Pulmonary artery endothelial cell (primary cell): ENCODE results near the gene TPBG. TPM values are rescaled to one million over a fixed set of nuclear protein-coding genes. Genes with fewer than 3 reads are reported as not detected.

Source experiments
- DNase-seq: peaks from one replicate; pipeline ENCODE4 v3.0.0-alpha.2; 2011; ENCODE audit warnings: low read depth, low spot score
- total RNA-seq: library from RNA; depleted of rRNA; stranded (reverse); fragments of >200 nt; gene quantifications from 2 replicates; pipeline ENCODE4 v1.2.3, GENCODE V29; 2014

The TPBG gene, protein sequence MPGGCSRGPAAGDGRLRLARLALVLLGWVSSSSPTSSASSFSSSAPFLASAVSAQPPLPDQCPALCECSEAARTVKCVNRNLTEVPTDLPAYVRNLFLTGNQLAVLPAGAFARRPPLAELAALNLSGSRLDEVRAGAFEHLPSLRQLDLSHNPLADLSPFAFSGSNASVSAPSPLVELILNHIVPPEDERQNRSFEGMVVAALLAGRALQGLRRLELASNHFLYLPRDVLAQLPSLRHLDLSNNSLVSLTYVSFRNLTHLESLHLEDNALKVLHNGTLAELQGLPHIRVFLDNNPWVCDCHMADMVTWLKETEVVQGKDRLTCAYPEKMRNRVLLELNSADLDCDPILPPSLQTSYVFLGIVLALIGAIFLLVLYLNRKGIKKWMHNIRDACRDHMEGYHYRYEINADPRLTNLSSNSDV
- total RNA-seq, result 9.0 and 11.4 TPM in 2 replicates

DNA sequence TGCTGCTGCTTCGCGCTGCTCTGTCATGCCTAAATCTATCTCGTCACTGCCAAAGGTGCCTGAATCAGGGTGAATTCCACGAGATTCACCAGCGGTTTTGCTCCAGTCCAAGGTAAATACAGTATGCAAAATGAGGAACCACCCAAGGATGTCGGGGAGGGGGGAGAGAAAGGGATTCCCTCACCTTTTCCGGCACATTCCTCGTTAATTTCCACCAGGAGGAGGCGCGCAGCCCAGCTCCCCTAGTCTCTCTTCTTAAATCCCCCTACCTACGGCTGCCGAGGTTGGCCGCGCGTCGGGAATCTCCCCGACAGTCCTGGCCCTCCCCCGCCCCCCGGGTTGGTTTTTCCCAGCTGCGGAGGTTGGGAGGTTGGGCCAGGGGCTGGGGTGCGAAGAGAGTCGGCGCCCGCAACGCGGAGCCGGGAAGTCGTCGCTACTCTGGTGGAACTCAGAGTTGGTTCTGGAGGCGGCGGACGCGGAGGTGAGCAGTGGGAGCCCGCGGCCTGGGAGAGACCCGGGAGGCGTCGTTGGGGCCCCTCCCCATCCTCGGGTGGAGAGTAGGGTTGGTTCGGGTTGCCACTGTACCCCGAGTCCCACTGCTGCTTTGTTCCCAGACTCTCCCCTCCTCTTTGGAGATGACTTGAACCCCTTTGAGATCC, at the start of gene TPBG:
Gene TPBG, plus strand, starts transcription at position 390 of the 659 bp plus-strand sequence. CDS start 1,145 bp downstream, outside the sequence.
- DNase-seq, result no peak

DNA sequence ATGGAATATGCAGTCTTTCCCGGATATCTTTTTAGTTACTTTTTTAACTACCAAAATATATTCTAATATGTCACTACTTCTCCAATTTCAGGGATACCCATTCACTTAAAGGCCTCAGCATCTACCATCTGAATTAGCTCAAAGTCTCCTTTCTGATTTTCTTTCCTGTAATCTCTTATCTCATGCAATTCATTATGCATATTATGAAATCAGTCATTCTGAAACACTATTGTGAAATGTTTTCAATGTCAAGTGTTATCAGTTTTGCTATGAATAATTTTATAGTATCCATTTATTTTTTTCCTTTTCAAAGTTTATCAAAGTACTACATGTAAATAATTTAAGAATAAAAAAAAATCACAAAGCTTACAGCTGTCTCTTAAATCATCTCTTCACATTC, 41.2 kb upstream of the TPBG start:
- DNase-seq, result no peak

DNA sequence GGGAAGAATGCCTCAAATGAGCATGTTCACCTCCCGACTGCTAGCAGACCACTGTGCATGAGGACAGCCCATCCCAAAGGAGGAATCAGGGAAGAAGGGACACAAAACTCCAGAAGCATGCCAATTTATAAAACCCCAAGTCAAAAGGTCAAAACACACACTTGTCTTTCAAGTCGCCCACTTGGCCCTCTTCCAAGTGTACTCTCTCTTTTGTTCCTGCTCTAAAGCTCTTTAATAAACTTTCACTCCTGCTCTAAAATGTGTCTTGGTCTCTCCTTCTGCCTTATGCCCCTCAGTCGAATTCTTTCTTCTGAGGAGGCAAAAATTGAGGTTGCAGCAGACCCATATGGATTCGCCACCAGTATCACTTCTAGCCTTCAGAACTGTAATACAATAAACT, 33.9 kb upstream of the TPBG start:
- no peak for DNase-seq

DNA sequence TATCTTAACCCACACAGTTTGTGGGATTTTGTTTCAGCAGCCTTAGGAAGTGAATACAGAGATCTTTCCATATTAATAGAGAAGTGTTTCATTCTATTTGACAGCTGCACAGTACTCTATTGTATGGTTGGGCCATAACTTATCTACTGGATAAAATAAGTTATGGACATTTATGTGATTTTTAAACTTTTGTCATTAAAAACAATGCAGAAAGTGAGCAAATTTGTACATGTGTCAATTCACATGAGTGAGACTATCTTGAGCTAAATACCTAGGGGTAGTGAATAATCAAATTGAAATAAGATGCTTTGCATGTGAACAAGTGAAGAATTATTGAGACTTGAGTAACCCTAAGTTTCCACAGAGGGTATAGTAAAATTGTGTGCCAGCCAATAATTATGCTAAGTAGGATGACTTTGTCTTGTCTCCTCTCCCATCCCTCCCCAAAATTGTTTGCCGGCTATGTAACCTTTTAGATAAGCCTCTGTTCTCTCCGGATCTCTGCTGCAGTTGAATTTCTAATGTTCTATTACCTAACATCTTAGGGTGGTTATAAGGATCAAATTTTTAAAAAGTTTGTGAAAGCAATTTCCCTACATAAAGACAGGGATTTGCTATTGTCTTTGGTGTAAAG, 33.3 kb upstream of the TPBG start:
- DNase-seq, result no peak

DNA sequence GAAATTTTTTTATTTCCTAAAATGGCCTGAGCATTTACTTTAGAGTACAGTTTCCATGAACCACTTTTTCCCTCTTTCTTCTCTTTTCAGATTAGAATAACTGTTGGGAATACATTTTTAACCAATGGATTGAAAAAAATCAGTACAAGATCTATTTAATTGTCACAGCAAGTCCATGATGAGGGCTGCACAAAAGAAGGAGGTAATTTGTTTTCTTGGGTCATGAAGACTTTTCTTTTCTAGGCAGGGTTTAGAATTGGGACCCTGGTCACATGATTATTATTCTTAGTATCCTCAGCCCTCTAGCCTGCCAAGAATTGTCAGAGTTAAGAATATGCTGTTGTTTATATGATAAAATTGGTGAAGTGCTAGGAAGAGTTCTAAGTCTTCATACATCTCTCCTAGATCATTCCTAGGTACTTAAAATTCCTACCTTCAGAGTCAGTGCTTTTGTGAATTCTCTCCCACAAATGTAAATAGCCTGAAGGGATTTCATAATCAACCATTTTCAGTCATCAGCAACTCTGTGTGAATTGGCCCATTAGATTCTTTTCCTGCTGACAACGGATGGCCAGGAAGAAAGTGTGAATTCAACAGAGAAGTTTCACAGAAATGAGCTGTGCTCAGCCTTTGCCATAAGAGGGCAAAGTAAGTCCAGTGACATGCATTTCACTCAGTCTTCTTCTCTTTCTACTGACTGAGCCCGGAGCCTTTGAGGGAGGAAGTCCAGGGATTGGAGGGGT, 32.4 kb upstream of the TPBG start:
- no peak for DNase-seq

DNA sequence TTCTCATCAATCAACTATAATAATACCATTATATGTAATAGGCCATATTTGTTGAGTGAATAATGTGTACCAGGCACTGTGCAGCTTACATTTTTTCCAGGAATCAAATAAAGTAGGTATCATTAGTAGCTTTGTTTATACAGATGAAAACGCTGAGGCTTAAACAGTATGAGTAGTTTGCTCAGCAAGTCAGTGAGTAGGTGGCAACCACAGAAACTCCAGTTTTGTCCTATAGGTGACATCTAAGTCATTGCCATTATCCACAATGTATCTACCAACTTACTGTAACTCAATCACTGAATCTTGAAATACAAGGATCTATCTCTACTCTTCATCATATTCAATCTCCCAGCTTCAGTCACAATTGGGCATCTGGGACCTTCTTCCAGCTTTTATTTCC, 29.8 kb upstream of the TPBG start:
- DNase-seq, result no peak

DNA sequence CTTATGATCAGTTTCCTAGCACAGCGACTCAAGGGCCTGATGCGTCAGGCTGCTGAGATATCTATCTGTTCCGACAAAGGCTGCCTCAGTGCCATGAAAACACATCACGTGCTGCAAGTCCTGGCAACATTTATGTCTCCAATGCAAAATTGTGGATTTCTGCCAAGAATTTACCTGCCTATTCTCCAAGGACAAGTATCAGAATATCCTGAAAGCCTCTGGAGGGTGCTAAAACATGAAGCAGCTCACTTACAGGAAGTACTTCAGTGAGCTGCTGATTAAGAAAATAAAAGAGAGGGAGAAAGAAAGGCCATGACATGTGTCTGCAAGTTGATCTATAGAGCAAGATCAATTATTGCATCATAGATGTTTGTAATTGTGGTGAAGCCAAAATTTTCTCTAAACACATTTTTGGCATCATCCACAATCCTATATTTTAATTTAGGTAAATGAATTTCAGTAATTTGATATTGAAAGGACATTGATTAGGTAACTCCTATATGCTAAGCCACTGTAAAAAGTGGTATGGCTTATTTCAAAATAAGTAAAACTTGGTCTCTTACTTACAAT, 25.8 kb upstream of the TPBG start:
- no peak for DNase-seq

DNA sequence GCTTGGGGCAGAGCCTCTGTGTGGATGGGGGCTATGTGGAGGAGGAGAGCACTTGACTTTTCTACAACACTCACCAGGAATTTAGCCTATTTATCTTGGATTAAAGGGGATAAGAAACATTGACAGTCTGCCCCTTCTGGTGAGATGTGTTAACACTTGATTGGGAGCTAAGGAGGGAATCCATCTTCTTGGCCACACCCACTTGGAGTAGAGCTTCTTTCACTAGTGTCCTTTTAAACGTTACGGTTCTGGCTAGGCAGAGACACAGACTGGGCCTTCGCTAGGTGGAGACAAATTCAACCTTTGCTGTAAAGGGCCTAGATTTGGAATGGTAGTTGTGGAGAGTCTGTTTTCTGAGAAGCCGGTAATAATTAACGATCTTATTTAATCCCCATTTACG, 15.5 kb upstream of the TPBG start:
- no peak for DNase-seq

DNA sequence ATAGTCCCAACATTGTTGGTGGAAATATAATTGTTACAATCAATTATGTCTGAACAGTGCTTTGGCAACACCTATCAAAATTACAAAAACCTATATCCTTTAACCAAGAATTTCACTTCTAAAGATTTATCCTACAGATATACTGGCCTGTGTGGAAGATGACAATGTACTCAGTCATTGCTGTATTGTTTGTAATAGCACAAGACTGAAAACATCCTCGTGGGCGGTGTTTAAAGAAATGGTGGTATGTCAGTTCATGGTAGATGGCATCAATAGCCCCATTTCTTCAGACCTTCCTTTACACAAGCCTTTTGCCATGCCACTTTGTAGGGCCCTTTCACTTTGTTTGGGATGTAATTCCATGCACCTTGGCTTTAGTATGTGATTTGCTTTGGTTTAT, 9.8 kb upstream of the TPBG start:
- no peak for DNase-seq

DNA sequence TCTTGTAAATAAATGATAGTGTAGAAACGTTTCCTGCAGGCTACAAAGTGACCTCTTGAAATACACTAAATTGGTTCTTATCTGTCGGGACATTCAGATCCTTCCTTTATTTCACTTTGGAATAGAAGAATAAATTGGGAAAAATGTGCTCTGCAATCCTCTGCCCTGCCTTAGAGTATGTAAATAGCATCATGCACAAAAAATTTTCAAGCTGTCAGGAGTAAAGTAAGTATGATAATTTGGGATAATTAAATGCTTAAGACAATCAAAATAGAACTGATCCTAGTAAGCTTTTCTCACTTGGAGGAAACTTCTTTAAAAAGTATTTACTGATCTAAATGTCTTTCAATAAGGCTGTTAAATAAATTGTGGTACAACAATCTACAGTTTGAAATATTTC, 3.1 kb upstream of the TPBG start:
- DNase-seq, result no peak

DNA sequence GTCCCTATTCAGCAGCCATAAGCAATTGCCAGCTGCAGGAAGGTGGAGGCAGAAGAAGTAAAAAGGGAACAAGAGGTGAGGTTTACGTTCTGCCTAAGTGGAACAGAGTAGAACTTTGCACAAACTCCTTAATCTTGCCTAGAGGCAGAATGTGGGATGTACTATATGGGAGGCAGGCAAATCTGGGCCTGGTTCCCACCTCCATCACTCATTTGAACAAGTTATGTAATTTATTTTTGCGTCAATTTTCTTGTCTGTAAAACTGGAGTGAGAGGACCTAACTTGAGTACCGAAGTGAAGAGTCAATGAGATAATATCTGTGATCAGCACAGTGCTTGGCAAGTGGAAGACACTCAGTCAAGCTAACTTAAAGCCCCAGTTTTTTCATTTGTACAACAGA, 2.0 kb upstream of the TPBG start:
- DNase-seq, result no peak

DNA sequence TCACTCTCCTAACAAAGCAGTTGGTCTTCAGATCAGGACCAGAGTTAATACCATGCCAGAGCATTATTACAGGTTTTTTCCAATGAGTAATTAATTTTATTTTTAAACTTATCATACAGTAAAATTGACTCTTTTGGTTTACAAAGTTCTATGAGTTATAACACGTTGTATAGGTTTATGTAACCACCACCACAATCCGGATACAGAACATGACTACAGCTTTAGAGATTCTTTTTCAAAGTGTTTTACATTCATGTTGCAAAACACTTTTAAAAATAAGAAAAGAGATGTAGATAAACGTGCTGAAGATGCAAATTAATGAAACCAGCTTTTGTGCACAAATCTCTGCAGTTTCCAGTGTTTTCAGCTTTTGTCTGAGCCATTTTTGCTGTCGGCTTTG, 1.5 kb upstream of the TPBG start:
- no peak for DNase-seq

DNA sequence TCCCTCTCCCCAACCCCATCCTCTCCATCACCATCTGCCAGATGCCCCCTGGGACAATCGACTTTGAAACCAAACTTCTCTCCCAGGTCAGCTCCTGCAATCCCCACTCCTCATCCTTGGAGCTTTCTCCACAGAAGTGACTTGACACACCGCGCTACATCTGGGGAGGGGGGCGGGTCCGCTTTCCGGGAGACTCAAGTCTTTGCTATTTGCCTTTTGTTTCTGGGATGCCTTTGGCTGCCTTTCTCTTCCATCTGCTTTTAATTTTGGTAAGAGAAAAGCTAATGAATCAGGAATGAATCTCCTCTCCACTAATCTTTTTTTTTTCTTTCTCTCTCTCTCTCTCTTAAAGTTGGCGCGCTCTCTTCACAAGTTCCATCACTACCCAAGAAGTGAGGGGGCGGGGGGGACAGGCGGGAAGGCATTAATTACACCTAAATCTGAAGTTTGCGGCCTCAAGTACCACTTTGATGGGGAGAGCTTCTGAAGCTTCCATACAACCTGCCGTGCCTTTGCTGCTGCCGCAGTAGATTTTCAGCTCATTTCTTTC, 664 bp upstream of the TPBG start:
- DNase-seq, result no peak

DNA sequence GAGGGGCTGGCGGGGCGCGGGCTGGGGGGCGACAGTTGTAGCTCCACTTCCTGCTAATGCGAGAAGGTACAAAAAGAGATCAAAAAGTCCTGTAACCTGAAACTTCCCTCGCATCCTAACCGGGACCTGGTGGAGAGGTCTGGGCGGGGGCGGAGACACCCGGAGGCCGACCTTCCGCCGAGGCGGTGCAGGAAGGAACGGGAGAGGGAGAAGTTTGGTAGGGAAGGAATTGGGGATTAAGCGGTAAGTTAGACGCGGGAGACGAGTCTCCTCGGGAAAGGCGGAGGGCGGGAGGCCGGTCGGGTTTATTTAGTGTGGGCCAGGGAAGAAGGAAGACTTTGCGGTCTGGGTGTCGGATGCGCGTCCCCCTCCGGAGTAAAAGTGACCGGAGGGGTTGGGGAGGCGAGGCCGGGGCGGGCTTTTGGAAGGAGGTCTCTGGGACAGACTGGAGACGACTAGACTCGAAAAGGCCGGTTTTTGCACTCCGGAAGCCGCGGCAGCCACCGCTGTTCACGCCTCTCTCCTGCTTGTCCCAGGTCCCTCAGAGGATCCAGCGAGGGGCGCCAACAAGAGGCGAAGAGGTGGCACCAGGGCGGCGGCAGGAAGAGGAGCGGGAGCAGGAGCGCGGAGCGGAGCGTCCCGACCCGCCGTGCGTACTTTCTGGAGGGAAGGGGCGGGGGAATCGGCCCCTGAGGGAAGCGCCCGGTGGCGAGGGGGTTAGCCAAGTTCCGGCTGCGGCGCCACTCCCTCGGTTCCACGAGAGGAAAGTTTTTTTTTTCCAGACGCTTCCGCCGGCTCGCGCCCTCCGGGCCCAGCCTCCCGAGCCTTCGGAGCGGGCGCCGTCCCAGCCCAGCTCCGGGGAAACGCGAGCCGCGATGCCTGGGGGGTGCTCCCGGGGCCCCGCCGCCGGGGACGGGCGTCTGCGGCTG, 734 bp downstream of the TPBG start:
- no peak for DNase-seq

DNA sequence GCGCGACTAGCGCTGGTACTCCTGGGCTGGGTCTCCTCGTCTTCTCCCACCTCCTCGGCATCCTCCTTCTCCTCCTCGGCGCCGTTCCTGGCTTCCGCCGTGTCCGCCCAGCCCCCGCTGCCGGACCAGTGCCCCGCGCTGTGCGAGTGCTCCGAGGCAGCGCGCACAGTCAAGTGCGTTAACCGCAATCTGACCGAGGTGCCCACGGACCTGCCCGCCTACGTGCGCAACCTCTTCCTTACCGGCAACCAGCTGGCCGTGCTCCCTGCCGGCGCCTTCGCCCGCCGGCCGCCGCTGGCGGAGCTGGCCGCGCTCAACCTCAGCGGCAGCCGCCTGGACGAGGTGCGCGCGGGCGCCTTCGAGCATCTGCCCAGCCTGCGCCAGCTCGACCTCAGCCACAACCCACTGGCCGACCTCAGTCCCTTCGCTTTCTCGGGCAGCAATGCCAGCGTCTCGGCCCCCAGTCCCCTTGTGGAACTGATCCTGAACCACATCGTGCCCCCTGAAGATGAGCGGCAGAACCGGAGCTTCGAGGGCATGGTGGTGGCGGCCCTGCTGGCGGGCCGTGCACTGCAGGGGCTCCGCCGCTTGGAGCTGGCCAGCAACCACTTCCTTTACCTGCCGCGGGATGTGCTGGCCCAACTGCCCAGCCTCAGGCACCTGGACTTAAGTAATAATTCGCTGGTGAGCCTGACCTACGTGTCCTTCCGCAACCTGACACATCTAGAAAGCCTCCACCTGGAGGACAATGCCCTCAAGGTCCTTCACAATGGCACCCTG, 1.6 kb downstream of the TPBG start:
- no peak for DNase-seq

DNA sequence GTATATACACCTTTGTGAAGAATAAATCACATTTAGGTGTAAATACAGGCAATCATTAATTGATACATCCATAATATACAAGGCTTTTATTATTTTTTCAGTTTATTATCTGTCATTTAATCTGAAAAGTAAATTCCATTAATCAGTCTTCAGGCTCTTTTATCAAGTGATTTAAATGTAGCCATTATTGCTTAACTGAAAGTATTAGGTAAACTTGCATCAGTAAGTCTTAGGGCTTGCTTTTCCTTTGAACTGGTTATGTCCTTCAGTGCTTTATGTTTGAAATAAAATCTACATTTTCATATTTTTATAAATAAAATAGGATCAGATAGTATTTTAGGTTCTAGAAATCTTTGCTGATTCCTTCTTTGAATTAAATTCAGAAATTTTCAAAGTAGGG, 4.1 kb downstream of the TPBG start:
- DNase-seq, result no peak

DNA sequence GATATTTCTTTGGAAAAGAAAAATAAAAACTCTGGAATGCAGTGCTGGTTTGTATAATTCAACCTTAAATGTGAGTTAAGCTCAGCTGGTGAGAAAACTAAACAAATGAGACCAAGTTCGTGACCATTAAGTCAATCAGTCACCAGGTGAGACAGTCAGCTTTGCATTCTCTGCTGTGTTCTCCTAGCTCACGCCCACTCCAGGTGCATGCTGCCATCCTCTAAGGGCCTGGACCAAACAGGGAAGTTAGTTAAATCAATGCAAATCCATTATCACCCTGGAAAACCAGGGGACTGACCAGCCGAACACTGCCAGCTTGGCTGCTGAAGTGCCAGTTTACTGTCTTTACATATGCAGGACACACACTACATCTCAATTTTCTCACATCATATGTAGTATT, 7.2 kb downstream of the TPBG start:
- DNase-seq, result no peak

DNA sequence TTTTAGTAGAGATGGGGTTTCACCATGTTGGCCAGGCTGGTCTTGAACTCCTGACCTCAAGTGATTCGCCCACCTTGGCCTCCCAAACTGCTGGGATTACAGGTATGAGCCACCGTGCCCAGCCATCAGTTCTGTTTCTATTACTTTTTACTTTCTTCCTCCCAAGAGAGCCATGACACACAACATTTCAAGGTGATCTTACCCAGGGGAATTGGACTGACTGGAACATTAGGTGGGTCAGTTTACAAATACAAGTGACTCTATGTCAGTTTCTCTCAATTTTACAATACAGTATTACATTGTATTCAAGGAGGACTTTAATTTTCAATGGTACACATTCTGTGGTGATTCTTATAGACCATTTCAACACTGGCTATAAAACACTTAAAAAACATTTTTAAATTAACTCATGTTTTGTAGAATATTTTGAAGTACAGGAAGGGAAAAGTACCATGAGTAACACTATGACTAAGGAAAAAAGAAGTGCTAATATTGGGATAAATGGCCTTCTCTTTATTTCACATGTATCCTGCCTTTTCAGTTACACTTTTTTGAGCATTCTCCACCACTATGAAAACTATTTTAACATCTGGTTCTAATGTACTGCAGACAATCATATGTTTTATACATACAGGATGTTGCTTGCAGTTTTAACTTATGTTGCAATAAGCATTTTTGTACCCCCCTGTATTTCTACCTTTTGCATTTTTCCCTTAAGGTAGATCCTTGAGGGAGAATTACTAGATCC, 8.4 kb downstream of the TPBG start:
- DNase-seq, result no peak

DNA sequence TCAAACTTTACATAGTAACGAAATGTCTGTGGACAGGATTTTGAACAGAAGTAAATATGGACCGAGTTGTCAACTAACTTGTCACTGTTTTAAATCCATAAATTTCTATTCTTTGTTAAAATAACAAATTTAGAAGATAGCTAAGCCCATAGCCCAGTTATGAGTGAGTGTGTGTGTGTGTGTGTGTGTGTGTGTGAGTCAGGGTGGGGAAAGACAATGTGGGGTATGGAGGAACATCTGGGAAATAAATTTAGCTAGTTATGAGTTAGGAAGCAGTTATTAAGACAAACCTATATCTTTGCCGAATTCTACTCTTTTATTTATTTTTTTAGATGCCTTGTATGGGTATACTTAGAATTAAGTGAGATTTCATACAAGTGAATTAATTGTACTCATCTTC, 9.0 kb downstream of the TPBG start:
- no peak for DNase-seq
